Natural killer cell (primary cell): ENCODE measurements around the gene SLC9C1. TPM values are rescaled to one million over a fixed set of nuclear protein-coding genes. Genes with fewer than 3 reads are reported as not detected.
A peak's percentile ranks its signal among the peaks of the same experiment; 100 is the strongest.

Experiments
- ATAC-seq, 3 donors: fragments of 150-1000 bp in 2 of 3; fragments of 200-7000 bp in 1 of 3; cut with Tn5 transposase; 1 replicate in 1 of 3; 2 replicates in 2 of 3; pipeline ENCODE4 v1.10.0; 2021; ENCODE audit warnings: mild to moderate bottlenecking in 2 of 3, moderate library complexity in 2 of 3
- DNase-seq, 2 donors: peaks; one replicate each; pipeline versions ENCODE4 v3.0.0 to v3.0.0-alpha.2; 2013 to 2021; ENCODE audit warnings: mixed read lengths in 1 of 2
- H3K27ac ChIP-seq: one replicate; pipeline ENCODE4 v1.5.1; 2013; ENCODE audit warnings: mild to moderate bottlenecking, low read length
- H3K27me3 ChIP-seq: one replicate; pipeline ENCODE4 v1.6.1; 2013; ENCODE audit warnings: low read length; ENCODE audit not compliant: control insufficient read depth, insufficient read depth
- H3K36me3 ChIP-seq: one replicate; pipeline ENCODE4 v1.6.1; 2013; ENCODE audit warnings: low read length; ENCODE audit not compliant: control insufficient read depth, insufficient read depth
- H3K4me1 ChIP-seq: one replicate; pipeline ENCODE4 v1.6.1; 2013; ENCODE audit warnings: low read length; ENCODE audit not compliant: control insufficient read depth, insufficient read depth
- H3K4me3 ChIP-seq: one replicate; pipeline ENCODE4 v1.5.1; 2013; ENCODE audit warnings: low read length
- H3K9me3 ChIP-seq: one replicate; pipeline ENCODE4 v1.6.1; 2013; ENCODE audit warnings: low read length; ENCODE audit not compliant: control insufficient read depth, insufficient read depth
- H3K27ac Mint-ChIP-seq, 2 donors: one replicate each; pipeline ENCODE4 v1.8.0; 2022; ENCODE audit warnings: mild to moderate bottlenecking in 2 of 2, mixed read lengths in 2 of 2, moderate library complexity in 1 of 2
- H3K27me3 Mint-ChIP-seq, 2 donors: one replicate each; pipeline ENCODE4 v1.8.0; 2022; ENCODE audit warnings: low read depth in 2 of 2, mixed read lengths in 2 of 2
- H3K36me3 Mint-ChIP-seq: one replicate; pipeline ENCODE4 v1.8.0; 2022; ENCODE audit warnings: mixed read lengths
- H3K4me1 Mint-ChIP-seq, 2 donors: one replicate each; pipeline ENCODE4 v1.8.0; 2022; ENCODE audit warnings: mixed read lengths in 2 of 2
- H3K4me3 Mint-ChIP-seq: one replicate; pipeline ENCODE4 v1.8.0; 2022; ENCODE audit warnings: mild to moderate bottlenecking, moderate library complexity, mixed read lengths
- H3K9me3 Mint-ChIP-seq, 2 donors: one replicate each; pipeline ENCODE4 v1.8.0; 2022; ENCODE audit warnings: mixed read lengths in 2 of 2
- WGBS: methylation state at CpG from one replicate; pipeline ENCODE4 v1.1.7; 2013; ENCODE audit warnings: missing lambda C conversion rate; ENCODE audit not compliant: insufficient coverage; 5-methylcytosine and 5-hydroxymethylcytosine counted together
- intact Hi-C: fragments of 100-400 bp; cut with micrococcal nuclease; formaldehyde crosslinking; loops from one replicate; pipeline ENCODE4 v1.14.2; 2022
- total RNA-seq, 4 donors: library from RNA; stranded (reverse); fragments of 120-200 nt in 1 of 4; gene quantifications; one replicate each; pipeline versions ENCODE4 v1.2.3 to v1.2.4, GENCODE V29; 2013 to 2022
- TF ChIP-seq, protein P1 (sequence below): fragments of 200-600 bp; IDR thresholded peaks from one replicate; pipeline ENCODE4 v1.8.0; 2022; ENCODE audit warnings: antibody characterized with exemption

The SLC9C1 gene
- total RNA-seq: not detected
- total RNA-seq (2013): 0.25 TPM

DNA sequence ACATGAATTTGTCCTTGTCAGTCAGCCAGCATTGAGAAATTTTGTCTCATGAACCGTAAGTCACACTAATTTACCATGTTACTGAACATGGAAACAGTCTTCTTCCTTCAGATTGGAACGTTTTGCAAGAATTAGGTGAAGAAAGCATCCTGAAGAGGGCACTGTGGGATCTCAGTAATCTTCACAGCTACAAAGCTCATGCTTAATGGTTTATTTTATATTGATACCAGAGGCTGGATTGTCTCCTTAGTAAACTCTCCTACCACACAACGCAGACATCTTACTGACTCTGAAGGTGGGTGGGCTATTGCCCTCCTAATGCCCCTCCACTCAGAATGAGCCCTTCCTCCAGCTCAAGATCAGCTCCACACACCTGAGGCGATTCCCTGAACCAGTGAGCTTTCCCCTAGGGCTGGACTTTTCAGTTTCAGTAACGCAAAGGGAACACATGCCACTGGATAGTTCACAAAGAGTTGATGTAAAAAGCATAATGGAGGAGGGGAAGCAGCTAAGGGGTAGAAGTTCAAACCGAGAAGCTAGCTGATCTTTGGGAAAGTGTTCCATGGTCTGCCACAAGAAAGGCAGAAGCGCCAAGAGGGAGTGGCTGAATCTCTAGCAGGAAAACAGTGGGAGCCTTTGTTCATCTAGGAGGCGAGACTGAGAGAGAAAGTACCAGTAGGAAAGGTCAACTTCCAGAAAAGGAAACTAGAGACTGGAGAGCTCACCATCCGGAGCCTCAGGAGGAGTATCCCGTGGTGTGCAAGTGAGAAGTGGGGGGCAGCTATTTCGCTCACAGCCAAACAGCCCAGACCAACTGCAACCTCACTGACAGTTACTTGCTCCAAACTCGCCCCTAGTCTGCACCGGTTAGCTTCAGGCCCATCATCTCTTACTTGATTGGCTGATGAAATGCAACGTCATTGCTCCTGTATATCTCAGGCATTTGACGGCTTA is at the start of gene SLC9C1:
Gene SLC9C1 (minus strand): TSS at position 849 of the 954 bp plus-strand sequence. CDS start 7,425 bp downstream, outside the sequence.
- Mint-ChIP-seq H3K27me3 (no peaks in the 10 kb centered on the region), H3K9me3 (no peaks in the 10 kb centered on the region), H3K36me3 (no peaks in the 10 kb centered on the region), H3K4me3 (peak within 1 kb of the TSS; percentile 72), H3K4me1 (peaks cover 21 to 31% of the 10 kb centered on the region in 2 donors), H3K27ac (peak within 1 kb of the TSS in 1 of 2 donors; percentile 72)
- Histone ChIP-seq H3K9me3 (no peaks in the 10 kb centered on the region), H3K36me3 (no peaks in the 10 kb centered on the region), H3K4me1 (peaks cover 9% of the 10 kb centered on the region), H3K27me3 (no peaks in the 10 kb centered on the region), H3K27ac (no peak within 1 kb of the TSS), H3K4me3 (peak within 1 kb of the TSS; percentile 1)
- ATAC-seq (peak; percentile 47 to 80 (median 75)), DNase-seq (peak in 1 of 2 donors; percentile 78)
- TF ChIP-seq, protein P1, sequence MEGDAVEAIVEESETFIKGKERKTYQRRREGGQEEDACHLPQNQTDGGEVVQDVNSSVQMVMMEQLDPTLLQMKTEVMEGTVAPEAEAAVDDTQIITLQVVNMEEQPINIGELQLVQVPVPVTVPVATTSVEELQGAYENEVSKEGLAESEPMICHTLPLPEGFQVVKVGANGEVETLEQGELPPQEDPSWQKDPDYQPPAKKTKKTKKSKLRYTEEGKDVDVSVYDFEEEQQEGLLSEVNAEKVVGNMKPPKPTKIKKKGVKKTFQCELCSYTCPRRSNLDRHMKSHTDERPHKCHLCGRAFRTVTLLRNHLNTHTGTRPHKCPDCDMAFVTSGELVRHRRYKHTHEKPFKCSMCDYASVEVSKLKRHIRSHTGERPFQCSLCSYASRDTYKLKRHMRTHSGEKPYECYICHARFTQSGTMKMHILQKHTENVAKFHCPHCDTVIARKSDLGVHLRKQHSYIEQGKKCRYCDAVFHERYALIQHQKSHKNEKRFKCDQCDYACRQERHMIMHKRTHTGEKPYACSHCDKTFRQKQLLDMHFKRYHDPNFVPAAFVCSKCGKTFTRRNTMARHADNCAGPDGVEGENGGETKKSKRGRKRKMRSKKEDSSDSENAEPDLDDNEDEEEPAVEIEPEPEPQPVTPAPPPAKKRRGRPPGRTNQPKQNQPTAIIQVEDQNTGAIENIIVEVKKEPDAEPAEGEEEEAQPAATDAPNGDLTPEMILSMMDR: peak; percentile 46
- 64% methylated on average over 14 of the region's 15 CpGs for WGBS
- intact Hi-C loops: loop anchor here (1.0 kb wide), 3 partner anchors 144 to 238 kb away; no protein-coding TSS in a partner anchor

DNA sequence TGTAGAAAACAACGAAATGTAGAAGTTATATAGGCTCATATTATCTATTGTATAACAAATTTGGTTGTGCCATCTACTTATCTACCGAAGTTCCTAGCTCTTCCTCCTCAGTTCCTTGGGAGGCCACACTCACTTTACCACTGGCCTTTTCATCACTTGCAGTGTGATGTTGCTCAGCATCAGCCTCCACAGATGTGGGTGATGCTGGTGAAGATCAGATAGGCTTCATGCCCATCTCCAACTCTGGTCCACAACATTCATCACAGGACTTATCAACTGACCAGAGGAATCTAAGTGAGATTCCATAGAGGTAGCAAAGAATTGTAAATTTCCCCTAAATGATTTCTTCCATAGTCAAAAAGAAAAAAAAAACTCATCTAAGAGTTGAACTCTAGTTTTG is 47.4 kb upstream of the SLC9C1 start:
- Histone ChIP-seq H3K4me3 (no peak overlapping the region), H3K36me3 (no peaks in the 10 kb centered on the region), H3K27me3 (no peaks in the 10 kb centered on the region), H3K27ac (no peak overlapping the region), H3K4me1 (no peaks in the 10 kb centered on the region), H3K9me3 (no peaks in the 10 kb centered on the region)
- intact Hi-C loops: no loop called here
- Mint-ChIP-seq H3K9me3 (no peaks in the 10 kb centered on the region), H3K4me1 (no peaks in the 10 kb centered on the region), H3K27ac (no peak overlapping the region), H3K27me3 (peaks cover 0 to 4% of the 10 kb centered on the region in 2 donors), H3K36me3 (no peaks in the 10 kb centered on the region), H3K4me3 (no peak overlapping the region)
- TF ChIP-seq, protein P1: no peak
- ATAC-seq: no peak
- WGBS: no CpG with 5 or more reads among the region's 2 CpGs
- DNase-seq: no peak

DNA sequence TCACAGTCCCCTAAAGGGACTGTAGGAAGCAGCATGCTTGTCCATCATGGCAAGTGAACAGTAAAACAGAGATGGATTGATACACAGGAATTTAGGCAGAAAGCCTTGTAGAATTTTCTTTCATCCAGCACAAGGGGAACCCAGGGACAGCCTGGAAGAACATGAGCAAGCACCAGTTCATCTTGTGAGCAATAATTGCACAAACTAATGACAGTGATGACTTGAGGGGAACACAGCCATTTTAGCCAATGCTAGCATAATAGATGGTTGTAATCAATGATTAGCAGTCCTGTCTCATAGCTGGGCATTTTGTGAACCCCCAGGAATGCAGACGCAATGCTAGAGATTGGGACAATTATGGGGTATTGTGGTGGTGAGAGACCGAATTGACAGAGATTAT is 45.6 kb upstream of the SLC9C1 start:
- Histone ChIP-seq H3K4me1 (no peaks in the 10 kb centered on the region), H3K36me3 (no peaks in the 10 kb centered on the region), H3K27ac (no peak overlapping the region), H3K9me3 (no peaks in the 10 kb centered on the region), H3K27me3 (no peaks in the 10 kb centered on the region), H3K4me3 (no peak overlapping the region)
- Mint-ChIP-seq H3K9me3 (no peaks in the 10 kb centered on the region), H3K27me3 (peaks cover 9 to 20% of the 10 kb centered on the region in 2 donors), H3K36me3 (no peaks in the 10 kb centered on the region), H3K4me3 (no peak overlapping the region), H3K27ac (no peak overlapping the region), H3K4me1 (no peaks in the 10 kb centered on the region)
- no peak for ATAC-seq
- WGBS: 91% methylated on average over 2 of the region's 2 CpGs
- intact Hi-C loops: no loop called here
- no peak for DNase-seq
- TF ChIP-seq, protein P1: no peak
